Fibroblast of the conjunctiva (primary cell): ENCODE results near the gene UBE2E2.
"Not testable (repeated sequence)": the region's sequence is repeated elsewhere in the genome, so short reads cannot be mapped to it uniquely, and the experiment has no call there.

Experiments used
- DNase-seq: peaks from one replicate; pipeline ENCODE4 v3.0.0-alpha.2; 2010; ENCODE audit warnings: low read depth

The UBE2E2 gene

DNA sequence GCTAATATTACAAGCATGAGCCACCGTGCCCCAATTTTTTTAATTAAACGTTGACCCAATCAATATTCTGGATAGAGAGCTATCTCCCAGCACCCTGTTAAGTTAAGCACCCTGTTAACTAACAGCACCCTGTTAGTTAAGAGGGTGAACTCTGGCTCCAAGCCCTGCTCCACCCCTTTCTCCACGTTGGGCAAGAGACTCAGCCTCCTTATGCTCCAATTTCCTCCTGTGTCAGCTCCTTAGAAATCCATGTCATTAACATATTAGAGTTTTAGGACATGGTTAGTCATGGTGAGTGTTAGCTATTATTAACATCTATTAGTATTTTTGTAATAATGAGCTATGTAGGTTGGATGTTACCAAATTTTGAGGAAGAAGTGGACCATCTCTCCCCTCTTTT lies 385.4 kb downstream of the UBE2E2 start:
- no peak for DNase-seq

- DNase-seq = no peak
Measured at GRCh38 chr3:23589602-23590001, 386.5 kb downstream of the UBE2E2 start.

DNA sequence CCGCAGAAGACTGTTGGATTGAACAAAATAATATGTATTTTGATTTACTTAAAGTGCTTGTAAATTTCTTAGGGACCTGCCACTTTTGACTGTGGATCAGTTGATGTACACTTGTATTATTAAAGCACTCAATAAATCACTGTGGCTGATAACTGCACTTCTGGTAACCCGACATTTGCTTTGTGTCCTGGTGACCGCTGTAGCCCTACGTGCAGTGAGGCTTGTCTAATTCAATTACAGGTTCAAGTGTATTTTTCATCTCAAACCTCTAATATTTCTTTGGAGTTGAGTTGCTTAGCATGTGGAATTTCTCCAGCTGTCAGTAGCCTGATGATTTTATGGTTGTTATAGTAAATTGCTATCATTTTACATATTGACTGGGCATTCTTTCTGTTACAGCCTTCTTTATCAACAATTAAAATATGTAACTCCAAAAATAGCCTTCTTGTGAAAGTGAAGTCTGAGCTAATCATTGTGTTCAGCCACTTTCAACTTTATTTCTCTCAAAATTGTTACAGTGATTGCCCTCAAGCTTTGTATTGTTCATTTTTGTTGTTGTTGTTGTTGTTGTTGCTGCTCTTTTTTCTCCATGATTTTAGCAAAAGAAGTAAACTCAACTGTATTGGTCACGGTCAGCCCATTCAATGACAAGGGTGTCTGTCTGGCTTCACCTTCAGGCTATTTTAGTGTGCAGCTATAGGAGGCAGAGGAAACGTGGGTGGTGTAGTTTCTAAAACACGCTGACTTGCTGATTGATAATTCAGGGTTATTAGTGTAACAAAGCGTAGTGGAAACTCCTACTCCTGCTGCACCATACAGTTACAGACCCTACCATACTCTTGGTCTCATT lies 387.5 kb downstream of the UBE2E2 start:
- DNase-seq = no peak

DNA sequence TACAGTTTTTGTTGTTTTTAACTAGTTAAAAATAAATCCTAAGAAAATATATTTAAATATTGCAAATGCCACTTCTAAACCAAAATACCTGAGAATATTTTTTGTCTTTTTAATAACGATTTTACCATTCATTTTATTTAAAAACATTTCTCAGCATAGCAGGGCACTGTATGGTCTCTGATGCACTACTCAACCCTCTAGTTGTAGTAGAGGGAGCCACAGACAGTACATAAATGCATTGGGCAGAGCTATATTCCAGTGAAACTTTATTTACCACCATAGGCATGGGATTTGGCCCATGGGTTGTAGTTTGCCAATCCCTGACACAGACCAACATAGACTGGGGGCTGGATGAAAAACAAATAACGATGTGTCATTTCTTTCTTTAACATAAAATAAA lies 388.2 kb downstream of the UBE2E2 start:
- no peak for DNase-seq

DNA sequence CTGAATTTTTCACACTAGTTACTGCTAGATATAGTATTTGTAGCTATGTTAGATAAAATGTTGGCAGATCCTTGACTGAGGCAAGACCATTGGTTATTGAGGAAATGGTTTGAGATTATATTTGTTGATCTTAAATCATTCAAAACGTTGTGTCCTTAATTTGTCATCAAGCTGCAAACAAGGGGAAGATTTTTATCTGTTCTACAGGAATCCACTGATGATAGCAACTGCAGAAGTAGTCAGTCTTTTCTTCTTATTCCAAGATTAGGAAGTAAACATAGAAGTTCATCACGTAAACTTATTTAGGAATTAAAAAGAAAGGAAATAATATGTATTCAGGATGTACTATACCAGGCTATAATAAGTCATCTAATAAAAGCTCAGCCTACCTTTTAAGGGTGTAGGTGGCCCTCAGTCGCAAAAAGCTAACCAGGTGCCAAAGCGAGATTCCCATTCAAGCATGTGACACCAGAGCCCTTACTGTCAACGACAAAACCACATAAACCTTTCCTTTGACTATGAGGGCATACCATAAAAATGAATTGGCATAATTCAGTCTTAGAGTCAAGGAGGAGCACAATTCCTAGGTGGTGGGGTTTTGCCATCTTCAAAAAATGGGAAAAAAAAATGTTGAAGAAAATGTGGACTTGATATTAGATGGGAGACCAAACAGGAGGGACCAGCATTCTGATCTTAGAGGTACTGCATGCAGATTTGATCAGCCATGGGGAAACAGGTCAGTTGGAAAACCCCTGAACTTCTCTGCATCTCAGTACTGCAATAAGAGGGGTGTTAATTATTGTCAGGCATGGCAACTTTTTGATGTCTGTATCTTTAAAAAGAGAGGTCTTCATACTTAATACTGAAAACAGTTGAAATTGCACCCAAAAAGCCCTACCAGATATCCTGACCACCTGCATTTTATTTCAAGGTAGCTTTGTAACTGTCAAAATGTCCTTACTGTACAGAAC lies 390.1 kb downstream of the UBE2E2 start:
- DNase-seq = no peak

DNA sequence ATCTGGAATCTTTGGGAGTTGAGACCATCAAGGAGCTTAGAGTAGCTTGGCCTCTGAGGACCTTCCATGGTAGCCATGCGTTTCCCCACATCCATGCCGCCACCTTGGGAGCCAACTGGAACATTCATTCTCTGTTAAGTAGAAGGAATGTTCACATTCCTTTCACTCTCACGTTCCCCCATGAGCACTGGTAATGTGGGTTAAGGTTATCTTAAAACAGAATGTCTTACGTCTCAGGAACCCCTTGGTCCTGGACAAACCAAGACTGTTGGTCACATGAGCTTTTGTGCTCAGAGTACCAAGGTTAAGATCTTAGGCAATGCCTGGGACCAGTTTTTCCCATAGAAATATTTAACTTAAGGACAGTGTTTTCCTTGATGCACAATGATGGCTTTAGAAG lies 390.9 kb downstream of the UBE2E2 start:
- no peak for DNase-seq

DNA sequence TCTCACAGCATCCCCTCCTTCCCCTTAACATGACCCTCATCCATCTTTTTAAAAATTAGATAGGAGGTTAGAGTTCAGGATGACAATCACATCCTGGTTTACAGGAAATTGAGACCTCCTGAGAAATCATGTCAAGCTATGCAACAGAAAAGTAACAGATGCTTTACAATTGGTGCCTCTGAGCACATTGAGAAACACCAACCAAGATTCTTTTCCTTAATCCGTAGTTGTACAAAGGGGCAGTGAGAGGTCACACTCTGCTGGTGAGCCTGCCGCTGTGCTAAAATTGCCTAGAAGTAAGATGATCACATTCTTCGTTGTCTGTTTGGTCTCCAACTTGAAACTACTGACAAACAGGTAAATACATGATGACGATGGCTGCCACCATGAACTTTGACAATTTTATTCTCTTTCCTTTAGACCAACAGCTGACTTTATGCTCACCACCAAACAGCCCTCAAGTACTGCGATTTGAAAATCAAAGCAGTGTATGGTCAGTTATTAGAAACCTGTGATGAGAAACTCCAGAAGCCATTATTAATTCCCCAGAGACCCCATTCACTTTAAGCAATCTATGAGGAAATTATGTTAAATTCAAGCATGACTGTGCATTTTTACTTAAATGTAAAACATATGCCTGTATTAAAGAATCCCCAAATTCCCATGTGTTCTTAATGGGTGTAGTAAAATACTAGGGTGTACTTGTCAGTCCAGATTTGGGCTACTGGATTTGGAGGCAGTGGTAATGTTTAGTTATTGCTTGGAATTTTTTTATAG lies 392.0 kb downstream of the UBE2E2 start:
- peak; percentile 76 for DNase-seq

DNA sequence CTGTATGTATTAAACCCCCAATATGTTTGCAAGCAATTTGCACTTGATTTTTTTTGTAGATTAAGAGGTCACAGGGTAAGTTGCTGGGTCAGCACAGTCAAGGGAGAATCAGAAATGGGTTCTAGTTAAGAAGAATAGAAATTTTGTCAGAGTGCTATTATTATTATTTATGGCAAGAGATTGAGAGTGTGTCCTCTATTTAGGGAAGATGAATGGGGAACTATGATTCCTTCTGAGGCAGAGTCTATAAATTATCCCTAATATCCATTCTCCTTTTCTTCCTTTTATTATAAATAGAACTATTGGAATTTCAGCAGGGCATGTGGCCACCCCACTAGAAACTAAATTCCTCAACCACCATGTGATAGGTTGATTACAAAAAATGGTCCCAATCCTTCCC lies 392.7 kb downstream of the UBE2E2 start:
- no peak for DNase-seq

- DNase-seq = peak; percentile 43
Measured at GRCh38 chr3:23600167-23600871, 397.2 kb downstream of the UBE2E2 start.

GRCh38 chr3:23601091-23601822 lies 398.1 kb downstream of the UBE2E2 start:
- DNase-seq = no peak

DNA sequence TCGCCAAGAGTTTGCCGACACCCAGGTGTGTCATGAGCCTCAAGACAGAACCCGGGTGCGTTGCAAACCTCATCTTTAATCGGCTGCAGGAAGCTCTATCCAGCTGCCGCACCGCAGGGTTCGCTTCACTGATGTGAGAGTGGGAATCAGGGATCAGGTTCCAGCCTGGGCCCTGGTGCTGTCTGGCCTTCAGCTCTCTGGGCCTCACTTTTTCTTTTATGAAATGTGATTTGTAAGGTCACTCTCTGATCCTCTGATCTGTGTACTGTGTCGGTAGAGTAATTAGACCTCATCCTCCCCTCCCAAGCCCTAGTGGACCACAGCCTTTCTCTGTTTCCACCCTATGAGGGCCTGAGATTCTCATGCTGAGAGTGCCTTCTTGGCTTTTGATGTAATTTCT lies 399.8 kb downstream of the UBE2E2 start:
- no peak for DNase-seq

GRCh38 chr3:23607184-23607847 lies 404.2 kb downstream of the UBE2E2 start:
- DNase-seq = no peak

GRCh38 chr3:23608650-23609049 lies 405.5 kb downstream of the UBE2E2 start:
- DNase-seq = no peak

- no peak for DNase-seq
Measured at GRCh38 chr3:23611737-23612295, 408.7 kb downstream of the UBE2E2 start.

DNA sequence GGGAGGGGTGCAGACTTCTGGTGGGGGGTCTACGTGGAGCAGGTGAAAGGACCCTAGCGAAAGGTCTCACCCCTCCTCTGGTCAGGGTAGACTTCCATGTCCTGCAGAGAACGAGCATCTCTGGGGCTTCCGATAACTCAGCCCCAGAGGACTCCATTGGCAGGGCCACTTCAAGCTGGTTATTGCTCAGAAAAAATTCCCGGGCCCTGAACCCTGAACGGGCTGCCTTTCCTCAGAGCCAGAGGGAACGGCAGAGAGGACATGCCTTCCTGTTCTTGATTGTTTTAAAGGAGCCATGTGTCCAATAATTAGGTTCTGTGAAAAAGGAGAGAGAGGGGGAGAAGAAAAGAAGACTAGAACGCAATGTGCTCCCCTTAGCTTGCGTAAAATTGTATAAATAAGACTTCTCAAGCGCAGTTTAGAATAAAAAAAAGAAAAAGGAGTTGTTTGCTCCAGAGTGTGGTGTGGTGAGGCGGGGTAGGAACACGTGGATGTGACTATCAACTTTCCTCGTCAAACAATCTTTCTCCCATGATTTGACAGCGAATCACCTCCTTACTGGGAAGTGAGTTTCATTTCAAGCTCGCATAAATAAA lies 409.3 kb downstream of the UBE2E2 start:
- DNase-seq = no peak

DNA sequence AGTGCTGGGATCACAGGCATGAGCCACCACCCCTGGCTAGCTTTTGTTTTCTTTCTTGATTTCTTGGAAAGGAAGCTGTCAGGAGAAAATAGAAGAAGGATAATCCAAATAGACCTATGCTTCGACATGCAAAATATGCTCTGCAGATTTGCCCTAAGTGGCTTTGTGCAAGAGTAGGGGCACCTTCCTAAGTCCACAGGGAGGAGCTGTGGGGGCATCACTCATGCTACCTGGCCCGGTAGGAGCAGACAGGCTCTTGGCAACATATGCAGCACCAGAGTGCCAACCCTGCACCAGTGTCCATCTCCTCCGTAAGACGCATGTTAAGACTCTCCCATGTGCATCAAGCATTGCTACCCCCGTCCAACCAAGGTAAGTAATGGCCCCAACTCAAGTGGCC lies 411.9 kb downstream of the UBE2E2 start:
- no peak for DNase-seq

DNA sequence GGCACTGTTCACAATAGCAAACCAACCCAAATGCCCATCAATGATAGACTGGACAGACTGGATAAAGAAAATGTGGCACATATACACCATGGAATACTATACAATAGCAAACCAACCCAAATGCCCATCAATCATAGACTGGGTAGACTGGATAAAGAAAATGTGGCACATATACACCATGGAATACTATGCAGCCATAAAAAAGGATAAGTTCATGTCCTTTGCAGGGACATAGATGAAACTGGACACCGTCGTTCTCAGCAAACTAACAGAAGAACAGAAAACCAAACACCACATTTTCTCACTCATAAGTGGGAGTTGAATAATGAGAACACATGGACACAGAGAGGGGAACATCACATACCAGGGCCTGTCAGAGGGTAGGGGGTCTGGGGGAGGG lies 415.3 kb downstream of the UBE2E2 start:
- DNase-seq = not testable (repeated sequence)

GRCh38 chr3:23619705-23620637 lies 416.8 kb downstream of the UBE2E2 start:
- DNase-seq = no peak
